GM10847 (cell line): Measurements from ENCODE around the gene TRAF7.

ENCODE experiments used
- POLR2A ChIP-seq: IDR thresholded peaks from 2 replicates; pipeline ENCODE4 v1.6.1; 2011; ENCODE audit not compliant: insufficient read length; ENCODE audit errors: extremely low read depth

TRAF7 gene

GRCh38 chr16:2190659-2191445 is 35.3 kb downstream of the TRAF7 start:
- no peak for TF ChIP-seq POLR2A

DNA sequence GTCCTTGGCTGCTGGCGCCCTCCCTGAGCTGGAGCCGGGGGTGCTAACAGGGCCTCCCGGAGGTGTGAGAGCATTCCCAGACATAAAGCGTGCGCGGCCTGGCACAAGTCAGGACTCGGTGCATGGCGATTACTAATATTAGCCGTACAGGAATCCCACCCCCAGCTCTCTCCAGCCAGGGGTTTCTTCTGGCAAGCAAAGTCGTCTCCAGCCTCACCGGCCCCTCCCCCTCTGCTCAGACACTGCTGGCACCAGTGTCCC is 35.8 kb downstream of the TRAF7 start:
- TF ChIP-seq POLR2A: no peak

DNA sequence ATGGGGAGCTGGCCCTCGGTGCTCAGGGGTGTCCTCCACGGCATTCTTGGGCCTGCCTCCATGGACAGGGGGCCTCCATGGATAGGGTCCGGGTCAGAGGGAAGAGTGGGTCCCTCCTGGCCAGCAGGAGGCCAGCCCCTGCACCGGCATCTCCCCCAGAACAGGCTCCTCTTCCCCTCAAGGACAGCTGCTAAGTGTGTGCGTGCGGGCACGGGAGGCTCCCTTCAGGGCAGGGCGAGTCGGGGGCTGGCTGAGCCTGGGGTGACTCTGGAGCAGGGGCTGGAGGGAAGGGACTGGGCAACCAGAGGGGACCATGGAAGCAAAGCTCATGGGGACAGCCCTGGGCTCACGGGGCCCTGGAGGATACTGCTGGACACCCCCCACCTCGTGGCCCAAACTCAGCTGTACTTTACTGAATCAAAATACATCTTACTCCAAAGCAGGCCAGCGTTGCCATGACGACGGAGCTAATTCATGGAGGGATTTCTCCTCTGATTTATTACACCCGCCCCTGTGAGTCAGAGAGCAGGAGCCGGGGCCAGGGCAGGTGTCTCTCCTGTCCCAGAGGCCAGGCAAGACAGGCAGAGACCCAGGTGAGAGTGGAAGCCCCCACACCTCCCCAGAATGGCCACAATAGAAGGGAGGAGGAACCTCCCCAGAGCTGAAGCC is 38.7 kb downstream of the TRAF7 start:
- no peak for TF ChIP-seq POLR2A

DNA sequence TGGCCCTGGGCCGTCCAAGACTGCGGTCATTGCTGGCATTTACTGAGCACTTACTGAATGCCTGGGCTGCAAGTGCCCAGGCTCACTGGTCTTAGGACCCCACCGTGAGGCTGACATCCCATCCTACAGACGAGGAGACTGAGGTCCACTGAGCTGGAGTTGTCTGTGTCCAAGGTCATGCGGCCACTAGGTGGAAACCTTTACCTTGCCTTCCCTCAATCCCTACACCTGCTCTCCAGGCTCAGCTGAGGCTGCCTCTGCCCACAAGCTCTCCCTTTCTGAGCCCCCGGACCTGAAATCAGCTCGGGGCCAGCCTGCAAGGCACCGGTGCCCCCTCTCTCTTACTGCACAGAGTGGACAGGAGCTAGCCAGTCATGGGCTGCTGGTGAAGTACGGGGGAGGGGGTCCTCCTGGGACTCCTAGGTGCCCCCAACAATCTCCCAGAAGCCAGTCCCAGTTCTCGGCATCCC is 39.3 kb downstream of the TRAF7 start:
- no peak for TF ChIP-seq POLR2A

DNA sequence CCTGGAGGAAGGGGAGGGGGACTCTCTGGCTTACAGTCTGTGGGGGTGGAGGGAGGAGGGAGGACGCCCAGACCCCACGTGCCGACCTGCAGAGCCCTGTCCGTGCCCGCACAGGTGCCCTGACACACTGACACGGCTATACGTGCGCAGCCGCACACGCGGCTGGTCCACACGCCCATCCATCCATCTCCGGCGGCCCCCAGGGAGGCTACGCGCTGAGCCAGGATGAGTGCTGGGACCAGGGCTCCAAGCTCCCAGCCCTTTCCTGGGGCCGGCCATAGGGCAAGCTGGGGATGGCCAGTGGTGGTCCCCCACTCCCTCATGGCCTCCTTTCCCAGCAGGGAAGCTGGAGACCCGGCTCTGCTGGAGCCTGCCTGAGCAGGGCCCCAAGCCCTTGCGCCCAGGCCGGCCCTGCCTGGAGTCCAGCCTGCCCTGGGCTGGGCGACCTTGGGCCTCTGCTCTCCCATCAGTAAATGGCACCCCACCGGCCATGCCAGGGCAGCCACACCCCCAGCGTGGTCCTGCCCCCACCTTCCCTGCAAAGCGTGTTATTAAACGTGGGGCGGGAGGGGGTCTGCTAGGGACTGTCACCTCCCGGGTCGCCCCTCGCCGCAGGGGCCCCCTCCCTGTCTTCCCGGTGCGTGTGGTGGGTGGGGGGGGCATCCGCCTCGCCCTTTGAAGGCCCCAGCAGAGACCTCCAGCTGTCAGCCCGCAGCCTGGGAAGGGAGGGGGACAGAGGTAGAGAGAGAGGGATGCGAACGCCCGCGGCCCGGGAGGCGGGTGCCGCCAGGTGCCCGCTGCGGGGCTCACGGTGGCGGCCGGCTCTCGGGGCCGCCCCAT is 40.0 kb downstream of the TRAF7 start:
- TF ChIP-seq POLR2A: no peak

DNA sequence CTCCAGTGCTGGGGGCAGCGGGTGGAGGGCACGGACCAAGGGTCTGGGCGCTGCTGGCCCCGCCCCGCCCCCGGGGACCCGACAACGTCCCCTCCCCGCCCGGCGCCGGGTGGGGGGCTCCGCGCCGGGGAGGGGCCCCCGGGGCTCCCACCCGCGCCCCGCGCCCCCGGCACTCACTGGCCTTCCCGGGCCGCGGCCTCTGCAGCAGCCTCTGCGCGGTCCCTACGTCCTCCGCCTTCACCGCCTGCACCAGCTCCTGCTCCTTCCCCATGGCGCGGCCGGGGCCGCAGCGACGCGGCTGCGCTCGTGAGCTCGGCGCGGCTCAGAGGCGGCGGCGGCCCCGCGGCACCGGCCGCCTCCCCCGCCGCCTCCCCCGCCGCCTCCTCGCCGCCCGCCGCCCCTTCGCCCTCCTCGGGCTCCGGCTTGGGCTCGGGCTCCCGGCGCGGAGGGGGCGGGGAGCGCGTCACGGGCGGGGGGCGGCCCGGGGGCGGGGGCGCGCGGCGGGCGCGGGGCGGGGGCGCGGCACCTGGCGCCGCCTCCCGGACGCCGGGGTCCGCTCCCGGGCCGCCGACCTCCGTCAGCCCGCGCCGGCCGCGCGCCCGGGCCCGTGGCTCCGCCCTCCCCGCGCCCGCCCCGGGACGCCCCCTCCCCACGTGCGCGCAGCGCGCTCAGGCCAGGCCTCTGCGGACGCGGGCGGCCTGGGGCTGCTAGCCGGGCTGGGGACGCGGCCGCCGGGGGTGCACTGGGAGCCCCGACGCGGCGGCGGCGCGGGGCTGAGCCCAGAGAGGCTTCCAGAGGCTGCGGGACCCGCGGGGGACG is 40.8 kb downstream of the TRAF7 start, which contains the start of gene CASKIN1:
Gene CASKIN1, minus strand, starts transcription at position 444 of the 819 bp plus-strand sequence. Its CDS starts 173 bp downstream, at position 271.
- TF ChIP-seq POLR2A: no peak

DNA sequence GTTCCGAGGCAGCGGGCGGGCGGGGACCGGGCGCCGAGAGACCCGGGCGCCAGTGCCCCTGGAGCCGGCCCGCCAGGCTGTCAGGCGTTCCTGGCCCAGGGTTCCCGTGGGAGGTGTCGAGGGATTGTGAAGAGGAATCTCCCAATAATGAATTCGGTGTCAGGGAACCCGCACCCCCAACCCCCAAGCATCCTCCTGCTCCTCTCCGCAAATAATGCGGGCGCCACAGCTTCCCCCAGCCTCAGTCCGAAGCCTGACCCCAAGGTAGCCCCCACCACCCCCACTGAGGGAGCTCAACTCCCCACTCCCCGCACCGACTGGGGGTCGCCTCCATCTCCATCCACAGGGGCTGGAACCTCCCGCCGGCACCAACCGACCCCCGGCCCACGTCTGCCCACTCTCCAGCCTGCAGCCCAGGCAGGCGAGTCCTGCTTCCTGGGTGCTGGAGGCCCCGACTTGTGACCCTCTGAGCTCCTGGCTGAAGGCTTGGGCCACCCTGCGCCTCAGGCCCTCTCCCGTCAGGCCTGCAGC is 41.5 kb downstream of the TRAF7 start:
- TF ChIP-seq POLR2A: no peak

DNA sequence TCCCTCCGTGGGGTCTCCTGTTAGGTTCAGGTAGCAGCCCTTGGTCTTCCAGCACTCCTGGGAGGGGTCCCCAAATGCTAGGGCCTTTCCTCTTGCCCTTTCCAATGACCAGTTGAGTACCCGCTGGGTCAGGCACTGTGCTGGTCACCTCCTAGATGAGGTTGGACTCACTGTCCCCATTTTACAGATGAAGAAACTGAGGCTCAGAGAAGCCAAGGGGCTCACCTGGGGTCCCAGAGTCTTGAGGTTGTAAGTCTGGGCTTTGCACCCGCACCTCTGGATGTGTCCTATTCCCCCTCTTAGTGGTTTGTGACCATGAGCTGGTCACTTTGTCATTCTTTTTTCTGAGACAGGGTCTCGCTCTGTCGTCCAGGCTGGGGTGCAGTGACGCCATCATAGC is 42.2 kb downstream of the TRAF7 start:
- TF ChIP-seq POLR2A: no peak

GRCh38 chr16:2198283-2198682 is 42.7 kb downstream of the TRAF7 start:
- no peak for TF ChIP-seq POLR2A

DNA sequence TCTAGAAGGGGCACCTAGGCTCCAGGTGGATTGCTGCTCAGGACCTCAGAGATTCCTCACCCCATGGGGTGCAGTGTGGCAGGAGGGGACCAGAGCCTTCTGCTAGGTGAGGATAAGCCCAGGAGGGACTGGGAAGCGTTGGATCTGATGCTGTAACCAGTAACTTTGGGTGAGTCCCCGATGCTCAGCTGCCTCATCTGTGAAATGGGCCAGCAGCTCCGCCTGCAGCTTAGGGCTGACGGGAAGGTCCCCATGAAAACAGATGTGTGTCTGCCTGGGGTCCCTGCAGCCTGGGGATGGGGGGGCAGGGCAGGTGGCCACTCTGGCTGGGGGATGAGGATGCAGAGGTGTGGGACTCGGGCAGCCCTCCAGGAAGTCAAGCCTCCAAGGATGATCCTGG is 43.5 kb downstream of the TRAF7 start:
- TF ChIP-seq POLR2A: no peak

DNA sequence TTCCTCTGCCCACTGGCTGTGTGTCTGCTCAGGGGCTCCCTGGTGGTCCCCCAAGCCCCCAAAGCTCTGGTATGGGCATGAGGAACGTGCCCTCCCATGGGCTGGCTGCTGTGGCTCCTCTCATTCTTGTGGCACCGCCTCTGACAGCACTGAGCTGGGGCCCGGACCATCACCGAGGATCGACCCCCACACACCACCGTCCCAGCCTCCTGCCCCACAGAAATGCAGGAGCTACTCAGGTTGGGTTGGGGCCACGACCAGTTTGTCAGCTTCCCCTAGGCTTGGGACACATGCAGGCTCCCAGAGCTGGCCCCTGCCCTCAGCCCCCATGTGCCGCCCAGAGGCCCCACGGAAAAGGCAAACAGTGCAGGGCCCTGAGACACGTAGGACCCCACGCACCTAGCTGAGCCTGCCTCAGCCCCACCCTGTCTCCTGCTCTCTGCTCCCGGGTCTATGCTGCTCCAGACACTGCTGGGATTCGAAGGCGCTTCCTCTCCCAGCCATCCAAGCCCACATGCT is 44.1 kb downstream of the TRAF7 start:
- no peak for TF ChIP-seq POLR2A

- TF ChIP-seq POLR2A: no peak
These were observed 44.7 kb downstream of the TRAF7 start for GRCh38 chr16:2200313-2200712.

GRCh38 chr16:2204416-2205103 is 49.0 kb downstream of the TRAF7 start:
- no peak for TF ChIP-seq POLR2A
